HG02852 (cell line): ENCODE results near the gene RAD9A.
"Not testable (repeated sequence)": the region's sequence is repeated elsewhere in the genome, so short reads cannot be mapped to it uniquely, and the experiment has no call there.

Source experiments
- ATAC-seq: cut with Tn5 transposase; IDR thresholded peaks from one replicate; pipeline ENCODE4 v1.9.1; 2021; ENCODE audit warnings: mild to moderate bottlenecking, moderate library complexity; ENCODE audit not compliant: unreplicated experiment

Gene RAD9A

DNA sequence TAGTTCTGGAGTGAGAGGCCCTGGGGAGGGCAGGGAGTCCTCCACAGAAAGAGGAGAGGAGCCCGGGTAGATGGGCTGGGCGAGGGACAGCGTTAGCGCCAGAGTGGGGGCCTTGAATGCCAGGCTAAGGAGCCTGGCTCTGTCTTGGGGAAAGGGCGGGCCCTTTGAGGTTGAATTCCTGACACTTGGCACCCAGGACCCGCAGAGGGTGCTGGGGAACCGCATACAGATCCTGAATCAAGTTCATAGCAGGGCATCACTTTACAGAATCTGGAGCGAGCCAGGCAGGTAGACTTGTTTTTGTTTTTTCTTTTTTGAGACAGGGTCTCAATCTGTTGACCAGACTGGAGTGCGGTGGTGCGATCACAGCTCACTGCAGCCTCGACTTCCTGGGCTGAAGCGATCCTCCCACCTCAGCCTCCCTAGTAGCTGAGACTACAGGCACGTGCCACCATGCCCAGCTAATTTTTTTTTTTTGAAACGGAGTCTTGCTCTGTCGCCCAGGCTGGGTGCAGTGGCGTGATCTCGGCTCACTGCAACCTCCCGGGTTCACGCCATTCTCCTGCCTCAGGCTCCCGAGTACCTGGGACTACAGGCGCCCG lies 29.7 kb downstream of the RAD9A start:
- no peak for ATAC-seq

DNA sequence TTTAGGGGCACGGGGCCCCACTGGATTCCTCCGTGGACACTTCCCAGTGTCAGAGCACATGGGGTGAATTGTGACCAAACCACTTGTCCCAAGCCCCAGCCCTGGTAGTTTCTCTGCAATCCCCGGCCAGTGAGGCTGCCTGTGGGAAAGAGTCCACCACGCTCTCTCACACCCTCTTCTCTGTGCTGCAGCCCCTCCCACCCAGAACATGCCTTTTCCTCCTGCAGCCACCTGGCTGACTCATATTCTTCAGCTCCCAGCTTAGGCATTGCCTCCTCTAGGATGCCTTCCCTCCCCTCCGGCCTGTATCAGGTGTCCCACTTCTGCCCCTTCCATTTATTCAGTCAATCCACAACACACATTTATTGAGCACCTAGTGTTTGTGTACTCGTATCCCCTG lies 31.1 kb downstream of the RAD9A start:
- ATAC-seq: no peak

DNA sequence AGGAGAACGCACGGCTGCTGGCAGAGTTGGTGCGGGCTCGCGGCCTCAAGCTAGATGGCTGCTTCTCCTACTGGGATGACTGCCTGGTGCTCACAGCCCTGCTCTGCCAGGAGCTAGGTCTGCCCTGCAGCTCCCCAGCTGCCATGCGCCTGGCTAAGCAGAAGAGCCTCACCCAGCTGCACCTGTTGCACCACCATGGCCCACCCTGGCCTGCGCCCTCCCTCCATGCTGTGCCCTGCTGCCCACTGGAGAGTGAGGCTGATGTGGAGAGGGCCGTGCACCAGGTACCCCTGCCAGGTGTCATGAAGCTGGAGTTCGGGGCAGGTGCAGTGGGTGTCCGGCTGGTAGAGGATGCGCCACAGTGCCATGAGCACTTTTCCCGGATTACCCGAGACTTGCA lies 31.7 kb downstream of the RAD9A start:
- ATAC-seq: no peak

DNA sequence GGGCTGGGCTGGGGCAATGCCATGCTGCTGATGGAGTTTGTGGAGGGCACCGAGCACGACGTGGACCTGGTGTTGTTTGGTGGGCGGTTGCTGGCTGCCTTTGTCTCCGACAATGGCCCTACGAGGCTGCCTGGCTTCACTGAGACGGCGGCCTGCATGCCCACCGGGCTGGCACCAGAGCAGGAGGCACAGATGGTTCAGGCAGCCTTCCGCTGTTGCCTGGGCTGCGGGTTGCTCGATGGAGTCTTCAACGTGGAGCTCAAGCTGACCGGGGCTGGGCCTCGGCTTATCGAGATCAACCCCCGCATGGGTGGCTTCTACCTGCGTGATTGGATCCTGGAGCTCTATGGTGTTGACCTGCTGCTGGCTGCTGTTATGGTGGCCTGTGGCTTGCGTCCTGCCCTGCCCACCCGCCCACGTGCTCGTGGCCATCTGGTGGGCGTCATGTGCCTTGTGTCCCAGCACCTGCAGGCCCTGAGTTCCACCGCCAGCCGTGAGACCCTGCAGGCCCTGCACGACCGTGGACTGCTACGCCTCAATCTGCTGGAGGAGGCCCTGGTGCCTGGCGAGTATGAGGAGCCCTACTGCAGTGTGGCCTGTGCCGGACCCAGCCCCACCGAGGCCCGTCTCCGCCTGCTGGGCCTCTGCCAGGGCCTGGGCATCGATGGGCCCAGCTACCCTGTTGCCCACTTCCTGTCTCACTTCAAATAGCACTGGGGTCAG lies 32.3 kb downstream of the RAD9A start:
- no peak for ATAC-seq

DNA sequence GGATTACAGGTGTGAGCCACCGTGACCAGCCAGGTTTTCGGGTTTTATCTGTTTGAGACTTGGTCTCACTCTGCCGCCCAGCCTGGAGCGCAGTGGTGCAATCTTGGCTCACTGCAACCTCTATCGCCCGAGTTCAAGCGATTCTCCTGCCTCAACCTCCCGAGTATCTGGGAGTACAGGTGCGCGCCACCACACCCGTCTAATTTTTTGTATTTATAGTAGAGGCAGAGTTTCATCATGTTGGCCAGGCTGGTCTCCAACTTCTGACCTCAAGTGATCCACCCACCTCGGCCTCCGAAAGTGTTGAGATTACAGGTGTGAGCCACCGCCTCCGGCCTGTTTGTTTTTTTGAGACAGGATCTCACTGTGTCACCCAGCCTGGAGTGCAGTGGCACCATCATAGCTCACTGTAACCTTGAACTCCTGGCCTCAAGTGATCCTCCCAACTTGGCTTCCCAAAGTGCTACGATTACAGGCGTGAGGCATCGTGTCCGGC lies 35.6 kb downstream of the RAD9A start:
- ATAC-seq: not testable (repeated sequence)

DNA sequence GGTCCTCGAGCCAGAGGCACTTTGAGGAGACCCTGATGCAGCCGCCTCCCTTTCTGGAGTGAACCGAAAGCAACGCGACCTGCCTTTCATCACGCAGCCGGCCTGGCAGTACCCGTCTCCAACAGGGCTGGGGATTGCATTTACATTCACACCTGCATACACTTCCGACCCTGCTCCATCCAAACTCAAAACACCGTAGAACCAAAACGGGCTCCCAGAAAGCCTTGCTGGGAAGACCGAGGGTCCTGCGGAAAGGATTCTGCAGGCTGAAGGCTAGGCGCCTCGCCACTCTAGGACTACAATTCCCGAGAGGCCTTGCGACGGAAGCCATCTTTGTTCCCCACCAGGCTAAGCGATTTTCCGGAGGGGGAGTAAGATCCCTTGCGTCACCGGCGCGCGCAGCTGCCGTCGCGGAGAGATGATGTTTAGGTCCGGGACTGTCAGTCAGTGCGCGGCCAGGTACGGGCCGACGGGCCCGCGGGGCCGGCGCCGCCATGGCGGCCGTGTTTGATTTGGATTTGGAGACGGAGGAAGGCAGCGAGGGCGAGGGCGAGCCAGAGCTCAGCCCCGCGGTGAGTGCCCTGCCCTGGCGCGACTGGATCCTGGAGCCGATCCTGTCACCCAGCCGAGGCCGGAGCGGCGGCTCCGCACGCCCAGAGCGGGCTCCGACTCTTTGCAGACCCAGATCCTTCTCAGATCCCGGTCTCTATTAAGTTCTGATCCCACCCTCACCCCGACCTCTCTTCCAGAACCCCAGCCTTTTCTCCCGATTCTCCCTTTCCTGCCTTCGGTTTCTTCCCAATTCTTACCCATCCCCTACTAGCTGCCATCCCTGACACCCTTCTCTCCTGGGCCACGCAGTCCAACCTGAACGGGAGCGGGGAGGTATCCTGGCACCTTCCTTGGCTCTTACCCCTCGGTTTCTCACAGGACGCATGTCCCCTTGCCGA lies 36.5 kb downstream of the RAD9A start, which contains the start of gene RPS6KB2:
TSS of gene RPS6KB2 (plus strand) at position 443 of the 950 bp plus-strand sequence. CDS start at position 495, 52 bp downstream.
- peak; percentile 83 for ATAC-seq

DNA sequence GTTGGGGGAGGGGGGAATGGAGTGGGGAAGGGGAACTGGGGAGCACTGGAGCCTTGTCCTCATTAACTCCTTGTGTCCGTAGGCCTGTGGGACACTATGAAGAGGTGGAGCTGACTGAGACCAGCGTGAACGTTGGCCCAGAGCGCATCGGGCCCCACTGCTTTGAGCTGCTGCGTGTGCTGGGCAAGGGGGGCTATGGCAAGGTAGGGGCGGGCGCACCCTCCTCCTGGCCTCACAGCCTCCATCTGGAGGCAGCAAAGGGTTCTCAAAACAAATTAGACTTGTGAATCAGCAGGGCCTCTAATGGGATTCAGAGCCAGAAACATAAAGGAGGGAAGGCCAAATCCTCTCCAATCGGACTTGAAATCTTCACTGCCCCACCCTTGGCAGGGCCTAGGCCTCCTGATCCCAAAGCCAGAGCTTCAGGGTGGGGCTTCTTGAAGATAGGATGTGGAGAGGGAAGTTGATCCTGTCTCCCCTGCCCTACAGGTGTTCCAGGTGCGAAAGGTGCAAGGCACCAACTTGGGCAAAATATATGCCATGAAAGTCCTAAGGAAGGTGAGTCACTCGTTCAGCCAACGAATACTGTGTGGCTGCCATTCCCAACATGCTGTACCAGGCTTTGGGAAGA lies 37.4 kb downstream of the RAD9A start:
- ATAC-seq: no peak

DNA sequence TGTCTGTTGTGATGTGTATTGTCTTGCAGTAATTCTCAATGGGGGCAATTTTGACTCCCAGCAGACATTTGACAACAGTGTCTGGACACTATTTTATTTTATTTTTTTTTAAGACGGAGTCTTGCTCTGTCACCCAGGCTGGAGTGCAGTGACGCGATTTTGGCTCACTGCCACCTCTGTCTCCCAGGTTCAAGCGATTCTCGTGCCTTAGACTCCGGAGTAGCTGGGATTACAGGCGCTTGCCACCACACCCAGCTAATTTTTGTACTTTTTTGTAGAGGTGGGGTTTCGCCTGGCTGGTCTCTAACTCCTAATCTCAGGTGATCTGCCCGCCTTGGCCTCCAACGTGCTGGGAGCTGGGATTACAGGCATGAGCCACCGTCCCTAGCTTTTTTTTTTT lies 37.9 kb downstream of the RAD9A start:
- no peak for ATAC-seq

DNA sequence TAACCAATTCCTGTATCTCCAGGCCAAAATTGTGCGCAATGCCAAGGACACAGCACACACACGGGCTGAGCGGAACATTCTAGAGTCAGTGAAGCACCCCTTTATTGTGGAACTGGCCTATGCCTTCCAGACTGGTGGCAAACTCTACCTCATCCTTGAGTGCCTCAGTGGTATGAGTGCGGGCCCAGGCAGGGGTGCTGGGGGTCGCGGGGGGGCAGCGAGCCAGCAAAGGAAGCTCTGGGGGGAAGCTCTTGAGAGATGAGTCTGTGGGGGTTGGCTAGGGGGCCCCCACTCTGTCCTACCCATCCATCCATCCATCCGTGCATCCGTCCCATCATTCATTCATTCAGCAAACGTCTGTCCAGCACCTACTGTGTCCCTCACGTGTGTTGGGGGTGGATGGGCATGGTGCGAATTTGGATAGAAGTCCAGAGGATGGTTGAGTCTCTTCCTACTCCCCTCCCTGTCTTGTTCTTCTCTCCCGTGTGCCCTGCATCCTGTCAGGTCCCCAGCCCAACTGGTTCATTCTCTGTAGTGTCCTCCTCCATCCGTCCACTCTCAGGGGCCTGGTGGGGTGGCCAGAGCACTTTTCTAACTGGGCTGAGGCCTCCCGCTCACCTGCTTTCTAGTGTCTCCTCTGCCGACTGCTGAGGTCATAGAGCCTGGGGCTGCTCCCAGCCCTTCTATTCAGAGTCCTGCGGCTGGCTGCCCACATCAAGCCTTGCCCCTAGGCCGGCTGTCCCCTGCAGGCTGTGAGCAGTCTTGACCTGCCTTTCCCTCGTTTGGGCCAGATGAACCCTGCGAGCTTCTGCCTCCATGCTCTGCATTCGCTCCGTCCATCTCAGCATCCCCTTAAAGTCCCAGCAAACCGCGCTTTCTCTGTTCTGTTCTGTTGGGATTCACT lies 39.8 kb downstream of the RAD9A start:
- no peak for ATAC-seq

DNA sequence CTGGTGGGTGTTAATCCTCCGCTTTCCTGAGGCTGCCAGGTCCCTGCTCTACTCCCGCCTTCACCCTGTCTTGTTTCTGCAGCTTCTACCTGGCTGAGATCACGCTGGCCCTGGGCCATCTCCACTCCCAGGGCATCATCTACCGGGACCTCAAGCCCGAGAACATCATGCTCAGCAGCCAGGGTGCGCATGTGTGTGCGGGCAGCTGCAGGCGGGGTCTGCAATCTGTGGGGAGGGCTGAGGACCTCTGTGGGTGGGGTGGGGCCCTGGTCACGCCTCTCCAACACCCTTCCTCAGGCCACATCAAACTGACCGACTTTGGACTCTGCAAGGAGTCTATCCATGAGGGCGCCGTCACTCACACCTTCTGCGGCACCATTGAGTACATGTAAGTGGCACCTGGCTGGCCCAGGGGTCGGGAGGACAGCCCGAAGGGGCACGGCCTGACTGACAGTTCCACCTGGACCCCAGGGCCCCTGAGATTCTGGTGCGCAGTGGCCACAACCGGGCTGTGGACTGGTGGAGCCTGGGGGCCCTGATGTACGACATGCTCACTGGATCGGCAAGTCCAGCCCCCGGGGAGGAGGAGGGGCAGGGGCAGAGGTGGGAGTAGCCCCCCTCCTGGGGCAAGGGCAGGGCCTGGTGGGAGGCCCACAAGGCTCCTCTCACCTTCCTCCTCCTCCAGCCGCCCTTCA lies 41.0 kb downstream of the RAD9A start:
- ATAC-seq: no peak

DNA sequence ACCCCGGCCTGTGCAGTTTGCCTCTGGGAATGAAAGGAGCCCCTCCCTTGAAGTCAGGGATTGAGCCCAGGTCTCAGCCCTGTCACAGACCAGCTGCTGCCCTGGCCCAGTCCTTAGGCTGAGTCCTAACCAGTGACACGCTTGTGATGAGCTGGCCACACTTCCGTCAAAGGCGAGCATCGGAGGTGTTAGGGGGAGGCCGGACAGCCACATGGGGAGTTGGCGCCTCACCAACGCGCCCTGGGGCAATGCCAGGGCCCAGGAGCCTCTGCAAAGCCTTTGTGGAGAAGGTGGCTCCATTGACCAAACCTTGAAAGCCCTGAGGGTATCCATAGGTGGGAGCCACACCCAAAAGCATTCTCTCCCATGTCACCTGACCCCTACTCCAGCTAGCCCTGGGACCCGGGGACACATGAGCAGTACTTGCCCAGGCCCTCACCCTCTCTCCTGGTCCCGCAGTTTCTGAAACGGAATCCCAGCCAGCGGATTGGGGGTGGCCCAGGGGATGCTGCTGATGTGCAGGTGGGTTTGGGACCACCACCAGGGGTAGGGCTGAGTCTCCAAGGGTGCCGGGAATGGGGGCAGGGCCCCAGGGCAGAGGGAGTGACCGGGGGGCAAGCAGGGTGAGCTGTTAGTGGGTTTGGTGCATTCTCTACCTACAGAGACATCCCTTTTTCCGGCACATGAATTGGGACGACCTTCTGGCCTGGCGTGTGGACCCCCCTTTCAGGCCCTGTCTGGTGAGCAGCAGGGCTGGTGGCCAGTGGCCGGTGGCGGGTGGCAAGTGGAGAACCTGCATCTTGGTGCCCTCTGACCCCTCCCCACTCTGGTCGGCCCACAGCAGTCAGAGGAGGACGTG lies 42.0 kb downstream of the RAD9A start:
- no peak for ATAC-seq

DNA sequence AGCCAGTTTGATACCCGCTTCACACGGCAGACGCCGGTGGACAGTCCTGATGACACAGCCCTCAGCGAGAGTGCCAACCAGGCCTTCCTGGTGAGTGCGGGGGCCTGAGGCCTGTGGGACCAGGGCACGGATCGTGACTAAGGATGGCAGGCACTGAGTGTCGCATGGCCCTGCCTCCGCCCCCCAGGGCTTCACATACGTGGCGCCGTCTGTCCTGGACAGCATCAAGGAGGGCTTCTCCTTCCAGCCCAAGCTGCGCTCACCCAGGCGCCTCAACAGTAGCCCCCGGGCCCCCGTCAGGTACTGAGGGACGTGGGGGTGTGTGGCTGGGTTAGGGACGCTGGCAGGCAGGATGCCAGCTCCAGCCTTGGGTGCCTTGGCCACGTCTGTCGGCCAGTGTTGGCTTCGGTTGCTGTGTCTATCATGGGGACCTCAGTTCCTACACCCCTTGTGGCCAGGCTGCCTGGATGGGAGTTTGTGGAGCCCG lies 42.7 kb downstream of the RAD9A start:
- ATAC-seq: no peak

DNA sequence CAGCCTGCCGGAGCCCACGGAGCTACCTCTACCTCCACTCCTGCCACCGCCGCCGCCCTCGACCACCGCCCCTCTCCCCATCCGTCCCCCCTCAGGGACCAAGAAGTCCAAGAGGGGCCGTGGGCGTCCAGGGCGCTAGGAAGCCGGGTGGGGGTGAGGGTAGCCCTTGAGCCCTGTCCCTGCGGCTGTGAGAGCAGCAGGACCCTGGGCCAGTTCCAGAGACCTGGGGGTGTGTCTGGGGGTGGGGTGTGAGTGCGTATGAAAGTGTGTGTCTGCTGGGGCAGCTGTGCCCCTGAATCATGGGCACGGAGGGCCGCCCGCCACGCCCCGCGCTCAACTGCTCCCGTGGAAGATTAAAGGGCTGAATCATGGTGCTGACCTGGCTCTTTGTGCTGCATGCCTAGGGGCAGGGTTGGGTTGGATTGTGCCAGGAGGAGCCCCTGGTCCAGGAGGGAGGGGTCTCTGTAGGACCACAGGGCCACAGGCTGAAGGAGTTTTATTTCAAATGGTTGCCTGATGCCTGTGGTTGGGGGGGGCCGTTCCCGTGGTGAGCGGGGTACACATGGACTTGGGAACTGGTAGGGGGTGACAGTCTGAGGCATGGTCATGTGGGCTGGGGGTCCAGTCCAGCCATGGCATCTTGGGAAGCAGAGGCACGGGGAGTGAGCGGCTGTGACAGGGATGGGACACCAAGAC lies 43.4 kb downstream of the RAD9A start:
- ATAC-seq: no peak

DNA sequence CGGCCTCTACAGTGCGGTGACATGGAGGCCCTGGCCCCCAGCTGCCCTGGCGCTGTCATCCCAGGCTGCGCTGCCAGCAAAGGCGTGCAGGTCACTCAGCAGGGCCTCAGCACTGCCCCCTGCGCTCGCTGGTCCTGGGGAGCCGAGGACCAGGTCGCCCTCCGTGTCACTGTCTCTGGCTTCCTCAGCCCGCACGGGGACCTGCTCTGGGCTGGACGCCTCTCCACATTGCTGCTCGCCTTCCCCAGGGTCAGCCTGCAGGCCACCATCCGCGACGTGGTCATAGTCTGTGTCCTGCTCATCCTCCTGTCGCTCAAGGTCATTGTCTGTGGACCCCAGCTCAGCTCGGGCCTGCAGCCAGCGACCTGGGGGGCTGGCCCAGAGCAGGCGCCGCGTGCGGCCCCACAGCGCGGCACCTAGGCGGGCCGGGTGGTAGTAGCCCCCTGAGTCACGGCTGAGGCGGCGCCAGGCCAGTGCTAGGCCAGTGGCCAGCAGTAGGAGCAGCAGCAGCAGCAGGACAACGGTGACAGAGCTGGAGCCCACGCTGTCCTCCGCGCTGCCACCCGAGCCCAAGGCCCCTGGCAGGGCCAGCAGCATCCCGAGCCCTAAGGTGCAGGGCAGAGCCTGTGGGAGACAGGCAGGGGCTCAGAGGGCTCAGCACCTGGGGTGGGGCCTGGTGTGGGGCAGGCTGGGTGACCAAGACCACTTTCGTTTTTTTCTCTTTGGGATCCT lies 44.1 kb downstream of the RAD9A start:
- ATAC-seq: no peak

DNA sequence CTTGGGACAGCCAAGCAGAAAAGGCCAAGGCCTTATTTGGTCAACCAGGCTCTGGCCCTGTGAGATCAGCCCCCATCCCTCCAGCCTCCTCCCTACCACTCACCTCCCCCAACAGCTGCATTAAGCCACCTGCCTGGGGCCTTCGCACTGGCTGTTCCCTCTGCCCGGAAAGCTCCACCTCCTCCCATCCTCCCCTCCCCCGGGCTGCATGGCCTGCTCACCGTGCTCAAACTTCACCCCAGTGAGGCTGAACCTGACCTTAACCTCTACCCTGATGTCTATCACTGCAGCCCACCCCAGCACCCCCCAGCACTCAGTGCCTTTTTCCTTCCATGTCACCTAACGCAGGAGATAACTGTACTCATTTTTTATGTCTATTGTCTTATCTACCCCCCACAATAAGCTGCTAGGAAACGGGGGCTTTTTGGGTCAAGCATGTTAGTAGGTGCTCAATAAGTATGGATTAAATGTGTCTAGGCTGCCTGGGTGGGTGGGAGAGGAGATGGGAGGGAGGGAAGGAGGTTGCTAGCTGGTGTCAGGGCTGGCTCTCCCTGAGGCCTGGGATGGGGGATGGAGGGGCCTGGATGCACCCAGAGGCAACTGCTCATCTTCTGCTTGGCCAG lies 44.8 kb downstream of the RAD9A start:
- ATAC-seq: no peak

DNA sequence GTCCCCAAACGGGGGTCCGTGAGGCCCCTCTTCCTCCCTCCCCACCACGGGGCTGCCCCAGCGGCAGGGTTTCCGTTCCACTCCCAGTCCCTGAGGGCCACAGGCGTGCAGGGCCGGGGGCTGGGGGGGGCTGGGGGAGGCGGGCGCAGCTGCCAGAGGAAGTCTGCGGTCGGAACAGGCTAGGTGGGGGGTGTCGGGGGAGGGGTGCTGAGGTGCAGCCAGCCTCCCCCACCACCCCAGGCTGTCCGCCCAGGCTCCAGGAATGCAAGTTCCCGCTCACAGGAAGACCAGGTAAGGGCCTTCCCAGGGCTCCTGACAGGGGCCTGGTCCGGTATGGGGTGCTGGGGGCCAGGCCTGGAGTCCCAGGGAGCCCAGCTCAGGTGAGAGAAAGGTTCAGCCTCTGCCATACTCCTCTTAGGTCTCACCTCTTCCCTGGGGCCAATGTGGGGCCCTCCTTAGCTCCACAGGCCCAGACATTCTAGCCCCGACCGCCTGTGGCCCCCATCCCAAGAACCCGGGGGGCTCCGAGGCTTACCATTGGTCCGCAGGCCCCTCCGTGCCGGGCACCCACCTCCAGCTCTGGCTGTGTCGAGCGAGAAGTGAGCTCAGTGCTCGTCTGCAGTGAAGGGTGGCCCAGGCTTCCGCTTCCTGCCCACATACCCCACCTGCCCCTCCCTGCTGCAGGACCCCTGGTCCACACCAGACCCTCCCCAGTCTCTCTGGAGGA lies 45.5 kb downstream of the RAD9A start, which contains the start of gene PTPRCAP:
TSS of gene PTPRCAP (minus strand) at position 601 of the 727 bp plus-strand sequence. CDS start at position 538, 63 bp downstream.
- ATAC-seq: peak; percentile 40
